HepG2 (cell line): ENCODE data around the gene TMTC4. TPM values are rescaled to one million over a fixed set of nuclear protein-coding genes. Genes with fewer than 3 reads are reported as not detected.

ENCODE experiments used
- ASH2L ChIP-seq: fragments of 300-600, 200-600 bp; sonication (generic); IDR thresholded peaks from 2 replicates; pipeline ENCODE4 v1.7.0; 2017; ENCODE audit warnings: low read depth, mild to moderate bottlenecking, moderate library complexity, mixed read lengths, low read length; ENCODE audit not compliant: insufficient read length
- GABPB1 ChIP-seq: IDR thresholded peaks from 2 replicates; pipeline ENCODE4 v1.6.1; 2016; ENCODE audit warnings: mild to moderate bottlenecking, missing genetic modification reagents, moderate library complexity, missing compliant biosample characterization
- GZF1 ChIP-seq: sonication (generic); formaldehyde crosslinking; IDR thresholded peaks from 2 replicates; pipeline ENCODE4 v1.5.1; 2020; ENCODE audit warnings: mild to moderate bottlenecking, missing genetic modification reagents
- HDAC1 ChIP-seq: sonication (generic); formaldehyde crosslinking; IDR thresholded peaks from 2 replicates; pipeline ENCODE4 v1.5.1; 2020; ENCODE audit warnings: mild to moderate bottlenecking, missing genetic modification reagents
- KDM3A ChIP-seq: IDR thresholded peaks from 2 replicates; pipeline ENCODE4 v1.6.1; 2018; ENCODE audit warnings: low read depth, missing compliant biosample characterization
- MTF2 ChIP-seq: sonication (generic); formaldehyde crosslinking; IDR thresholded peaks from 2 replicates; pipeline ENCODE4 v1.5.0; 2020; ENCODE audit warnings: missing genetic modification reagents, borderline replicate concordance
- POGZ ChIP-seq: sonication (generic); formaldehyde crosslinking; IDR thresholded peaks from 2 replicates; pipeline ENCODE4 v1.4.0; 2020; ENCODE audit warnings: mild to moderate bottlenecking, missing genetic modification reagents
- RAD51 ChIP-seq: fragments of 450-650 bp; IDR thresholded peaks from 2 replicates; pipeline ENCODE4 v1.6.1; 2016; ENCODE audit warnings: borderline replicate concordance
- SIN3A ChIP-seq: IDR thresholded peaks from 2 replicates; pipeline ENCODE4 v1.6.1; 2011; ENCODE audit warnings: low read depth, mild to moderate bottlenecking, control low read depth, low read length, borderline replicate concordance
- SOX13 ChIP-seq, 3 experiments: fragments of 450-650 bp in 1 of 3; sonication (generic) in 1 of 3; formaldehyde crosslinking in 1 of 3; IDR thresholded peaks in 2 of 3; conservative IDR thresholded peaks in 1 of 3; 2 replicates each; pipeline versions ENCODE4 v1.5.0 to v1.6.1; 2016 to 2020; ENCODE audit warnings: antibody characterized with exemption in 1 of 3, mild to moderate bottlenecking in 1 of 3, missing compliant biosample characterization in 1 of 3, missing genetic modification reagents in 1 of 3, moderate library complexity in 1 of 3
- TBX2 ChIP-seq: sonication (generic); formaldehyde crosslinking; IDR thresholded peaks from 2 replicates; pipeline ENCODE4 v1.5.0; 2020; ENCODE audit warnings: missing genetic modification reagents, mild to moderate bottlenecking, borderline replicate concordance
- ZBTB20 ChIP-seq: sonication (generic); formaldehyde crosslinking; IDR thresholded peaks from 2 replicates; pipeline ENCODE4 v1.8.1; 2023; ENCODE audit warnings: missing genetic modification reagents, low read depth, mild to moderate bottlenecking, borderline replicate concordance
- ZMAT3 ChIP-seq: sonication (generic); formaldehyde crosslinking; conservative IDR thresholded peaks from 2 replicates; pipeline ENCODE4 v1.7.0; 2021; ENCODE audit warnings: missing genetic modification reagents
- ZNF205 ChIP-seq: IDR thresholded peaks from 2 replicates; pipeline ENCODE4 v1.6.1; 2018; ENCODE audit warnings: missing biosample characterization, missing genetic modification reagents
- ZNF263 ChIP-seq: sonication (generic); formaldehyde crosslinking; IDR thresholded peaks from 2 replicates; pipeline ENCODE4 v1.4.0; 2020; ENCODE audit warnings: missing genetic modification reagents
- ZNF274 ChIP-seq: sonication (generic); formaldehyde crosslinking; IDR thresholded peaks from 2 replicates; pipeline ENCODE4 v1.5.1; 2020; ENCODE audit warnings: mild to moderate bottlenecking, missing genetic modification reagents
- polyA plus RNA-seq, 8 experiments: library from polyadenylated mRNA; depleted of rRNA in 3 of 8; stranded (reverse) in 7 of 8; unstranded in 1 of 8; fragments of >200 nt; fragmentation: Illumina TruSeq in 4 of 8; extraction: Trizol in 4 of 8; gene quantifications; 2 replicates each; pipeline versions ENCODE4 v1.2.1 to v1.2.3, GENCODE V29; 2011 to 2016; ENCODE audit warnings: low read depth in 4 of 8, missing spikeins in 1 of 8, mixed read lengths in 1 of 8; ENCODE audit not compliant: insufficient read depth in 1 of 8
- total RNA-seq, 5 experiments: library from RNA; depleted of rRNA; stranded (reverse); fragments of >200 nt; fragmentation: Illumina TruSeq; extraction: Trizol; gene quantifications; 2 replicates each; pipeline ENCODE4 v1.2.3, GENCODE V29; 2016; ENCODE audit warnings: low read depth in 1 of 5
- TF ChIP-seq, protein P1 (sequence below), 2 experiments: fragments of 450-650 bp in 1 of 2; sonication (generic) in 1 of 2; formaldehyde crosslinking in 1 of 2; IDR thresholded peaks; 2 replicates each; pipeline versions ENCODE4 v1.6.1 to v1.8.0; 2016 to 2022; ENCODE audit warnings: antibody characterized with exemption in 1 of 2, mild to moderate bottlenecking in 1 of 2, missing genetic modification reagents in 1 of 2
- TF ChIP-seq, protein P2 (sequence below): sonication (generic); formaldehyde crosslinking; IDR thresholded peaks from 2 replicates; pipeline ENCODE4 v1.5.0; 2020; ENCODE audit warnings: mild to moderate bottlenecking, missing genetic modification reagents

TMTC4 gene
- total and polyA plus RNA-seq, 2 of the 13 experiments (the other 11 are each of a cell fraction or from before 2014, with no cell fraction given) = 16.0 to 22.6 TPM

- 0 out of 2 replicates have a peak, but pooled peaks have one; percentile 37 for TF ChIP-seq GZF1
- TF ChIP-seq ZNF274 = peak; percentile 39; the same call in 1 of the 2 replicates
- no peak; the same call in 1 of the 2 replicates for TF ChIP-seq MTF2 (CRISPR knock-in tag)
- TF ChIP-seq POGZ (CRISPR knock-in tag) = peak; percentile 95
- TF ChIP-seq ZNF205 (CRISPR knock-in tag) = no peak
- no peak; the same call in 1 of the 2 replicates for TF ChIP-seq TBX2 (CRISPR knock-in tag)
- no peak for TF ChIP-seq KDM3A (CRISPR knock-in tag)
- peak; percentile 19; the same call in 1 of the 2 replicates for TF ChIP-seq SIN3A
- TF ChIP-seq ZBTB20 (CRISPR knock-in tag) = no peak
- TF ChIP-seq HDAC1 (CRISPR knock-in tag) = peak; percentile 14; the same call in 1 of the 2 replicates
- TF ChIP-seq SOX13 (IDR thresholded peaks at IDR 0.05) = no peak
- TF ChIP-seq SOX13 (CRISPR knock-in tag; conservative IDR thresholded peaks at IDR 0.05 in 1 of 2, IDR thresholded peaks at IDR 0.05 in 1 of 2) = no peak
- TF ChIP-seq, protein P1, sequence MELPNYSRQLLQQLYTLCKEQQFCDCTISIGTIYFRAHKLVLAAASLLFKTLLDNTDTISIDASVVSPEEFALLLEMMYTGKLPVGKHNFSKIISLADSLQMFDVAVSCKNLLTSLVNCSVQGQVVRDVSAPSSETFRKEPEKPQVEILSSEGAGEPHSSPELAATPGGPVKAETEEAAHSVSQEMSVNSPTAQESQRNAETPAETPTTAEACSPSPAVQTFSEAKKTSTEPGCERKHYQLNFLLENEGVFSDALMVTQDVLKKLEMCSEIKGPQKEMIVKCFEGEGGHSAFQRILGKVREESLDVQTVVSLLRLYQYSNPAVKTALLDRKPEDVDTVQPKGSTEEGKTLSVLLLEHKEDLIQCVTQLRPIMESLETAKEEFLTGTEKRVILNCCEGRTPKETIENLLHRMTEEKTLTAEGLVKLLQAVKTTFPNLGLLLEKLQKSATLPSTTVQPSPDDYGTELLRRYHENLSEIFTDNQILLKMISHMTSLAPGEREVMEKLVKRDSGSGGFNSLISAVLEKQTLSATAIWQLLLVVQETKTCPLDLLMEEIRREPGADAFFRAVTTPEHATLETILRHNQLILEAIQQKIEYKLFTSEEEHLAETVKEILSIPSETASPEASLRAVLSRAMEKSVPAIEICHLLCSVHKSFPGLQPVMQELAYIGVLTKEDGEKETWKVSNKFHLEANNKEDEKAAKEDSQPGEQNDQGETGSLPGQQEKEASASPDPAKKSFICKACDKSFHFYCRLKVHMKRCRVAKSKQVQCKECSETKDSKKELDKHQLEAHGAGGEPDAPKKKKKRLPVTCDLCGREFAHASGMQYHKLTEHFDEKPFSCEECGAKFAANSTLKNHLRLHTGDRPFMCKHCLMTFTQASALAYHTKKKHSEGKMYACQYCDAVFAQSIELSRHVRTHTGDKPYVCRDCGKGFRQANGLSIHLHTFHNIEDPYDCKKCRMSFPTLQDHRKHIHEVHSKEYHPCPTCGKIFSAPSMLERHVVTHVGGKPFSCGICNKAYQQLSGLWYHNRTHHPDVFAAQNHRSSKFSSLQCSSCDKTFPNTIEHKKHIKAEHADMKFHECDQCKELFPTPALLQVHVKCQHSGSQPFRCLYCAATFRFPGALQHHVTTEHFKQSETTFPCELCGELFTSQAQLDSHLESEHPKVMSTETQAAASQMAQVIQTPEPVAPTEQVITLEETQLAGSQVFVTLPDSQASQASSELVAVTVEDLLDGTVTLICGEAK (IDR thresholded peaks at IDR 0.05) = no peak
- TF ChIP-seq, protein P1 (CRISPR knock-in tag; IDR thresholded peaks at IDR 0.05) = 0 out of 2 replicates have a peak, but pooled peaks have one; percentile 23
- TF ChIP-seq, protein P2, sequence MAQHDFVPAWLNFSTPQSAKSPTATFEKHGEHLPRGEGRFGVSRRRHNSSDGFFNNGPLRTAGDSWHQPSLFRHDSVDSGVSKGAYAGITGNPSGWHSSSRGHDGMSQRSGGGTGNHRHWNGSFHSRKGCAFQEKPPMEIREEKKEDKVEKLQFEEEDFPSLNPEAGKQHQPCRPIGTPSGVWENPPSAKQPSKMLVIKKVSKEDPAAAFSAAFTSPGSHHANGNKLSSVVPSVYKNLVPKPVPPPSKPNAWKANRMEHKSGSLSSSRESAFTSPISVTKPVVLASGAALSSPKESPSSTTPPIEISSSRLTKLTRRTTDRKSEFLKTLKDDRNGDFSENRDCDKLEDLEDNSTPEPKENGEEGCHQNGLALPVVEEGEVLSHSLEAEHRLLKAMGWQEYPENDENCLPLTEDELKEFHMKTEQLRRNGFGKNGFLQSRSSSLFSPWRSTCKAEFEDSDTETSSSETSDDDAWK (CRISPR knock-in tag) = no peak
- TF ChIP-seq RAD51 = no peak
- TF ChIP-seq ZMAT3 (CRISPR knock-in tag) = 0 out of 2 replicates have a peak, but pooled peaks have one; percentile 36
- no peak for TF ChIP-seq ZNF263
- peak; percentile 84 for TF ChIP-seq GABPB1 (CRISPR knock-in tag)
- peak; percentile 33 for TF ChIP-seq ASH2L
Observed at GRCh38 chr13:100674872-100675660, 471 bp upstream of the TMTC4 start (continued).
